ENCODE results near the gene DYNLT4.

GRCh38 chr1:44785029-44785380, 22.1 kb downstream of the DYNLT4 start:
- TF ChIP-seq CTCF (IDR thresholded peaks at IDR 0.05), result no peak
- TF ChIP-seq POLR2A (IDR thresholded peaks at IDR 0.05), result no peak
